ENCODE measurements around the gene RBM47. TPM values are rescaled to one million over a fixed set of nuclear protein-coding genes. Genes with fewer than 3 reads are reported as not detected.

RBM47 gene
- total and polyA plus RNA-seq, 9 of the 15 experiments (the other 6 are each of a cell fraction or from before 2014, with no cell fraction given), result 1.4 to 6.4 (median 3.3) TPM

- FAIRE-seq (no peak), ATAC-seq (no peak), DNase-seq (ENCODE audit: extremely low read depth in 1 of 4, low spot score in 3 of 4) (no peak)
- TF ChIP-seq SMAD2 (IDR thresholded peaks at IDR 0.05; ENCODE audit: low read depth, low read length), result no peak
- TF ChIP-seq TRIM24 (IDR thresholded peaks at IDR 0.05), result no peak
- no peak for TF ChIP-seq HDAC6 (IDR thresholded peaks at IDR 0.05; ENCODE audit: low read depth, low read length)
- TF ChIP-seq ZNF395 (CRISPR knock-in tag; IDR thresholded peaks at IDR 0.05), result no peak
- TF ChIP-seq TSC22D4 (tag; IDR thresholded peaks at IDR 0.05), result no peak
- TF ChIP-seq CAMTA2 (CRISPR knock-in tag; conservative IDR thresholded peaks at IDR 0.05), result no peak
- TF ChIP-seq PHF21A (IDR thresholded peaks at IDR 0.05; ENCODE audit: borderline replicate concordance, low read depth), result no peak
- TF ChIP-seq NRF1 (conservative IDR thresholded peaks at IDR 0.05 in 1 of 2, IDR thresholded peaks at IDR 0.05 in 1 of 2), result no peak
- TF ChIP-seq NELFE (IDR thresholded peaks at IDR 0.05; ENCODE audit: insufficient read depth, insufficient read length), result no peak
- TF ChIP-seq MYBL2 (IDR thresholded peaks at IDR 0.05; ENCODE audit: low read depth), result no peak
- no peak for TF ChIP-seq MYBL2 (CRISPR knock-in tag; IDR thresholded peaks at IDR 0.05; ENCODE audit: borderline replicate concordance)
- TF ChIP-seq ZC3H11A (IDR thresholded peaks at IDR 0.05; ENCODE audit: low read depth, low read length), result no peak
- TF ChIP-seq ZBTB9 (CRISPR knock-in tag; IDR thresholded peaks at IDR 0.05), result no peak
- no peak for TF ChIP-seq HDAC8 (tag; IDR thresholded peaks at IDR 0.05)
- no peak for TF ChIP-seq MTA3 (IDR thresholded peaks at IDR 0.05; ENCODE audit: borderline replicate concordance)
- TF ChIP-seq BRD9 (IDR thresholded peaks at IDR 0.05; ENCODE audit: low read depth, partially characterized antibody), result no peak
- TF ChIP-seq E2F8 (IDR thresholded peaks at IDR 0.05; ENCODE audit: low read depth, partially characterized antibody), result no peak
- Histone ChIP-seq H3K9me1 (ENCODE audit: control insufficient read depth, insufficient read depth, low read length) (no peaks in the 10 kb centered on the region), H3K4me2 (ENCODE audit: insufficient read depth, low read length) (no peak overlapping the region), H3K36me3 (ENCODE audit: control insufficient read depth, insufficient read depth, low read length) (no peaks in the 10 kb centered on the region), H3K27ac (ENCODE audit: extremely low read depth, low read depth, low read length) (no peak overlapping the region), H4K20me1 (replicated peaks; ENCODE audit: control insufficient read depth, insufficient read depth, low read length) (no peaks in the 10 kb centered on the region), H3K4me1 (replicated peaks in 1 of 2; ENCODE audit: control insufficient read depth in 2 of 2, insufficient read depth in 2 of 2, low read length in 2 of 2) (no peaks in the 10 kb centered on the region), H3K9ac (ENCODE audit: insufficient read depth in 1 of 2, low read depth in 2 of 2, low read length in 2 of 2) (no peak overlapping the region), H3K9me3 (replicated peaks; ENCODE audit: control insufficient read depth, insufficient read depth, low read depth, low read length) (no peaks in the 10 kb centered on the region), H3K27me3 (ENCODE audit: control insufficient read depth in 2 of 2, insufficient read depth in 2 of 2, low read length in 2 of 2) (peaks cover 29 to 43% of the 10 kb centered on the region in 2 experiments), H3K79me2 (ENCODE audit: control insufficient read depth, insufficient read depth, low read length) (no peaks in the 10 kb centered on the region), H3K4me3 (no peak overlapping the region), H2AFZ (ENCODE audit: low read depth, low read length) (no peak overlapping the region)
- intact Hi-C loops (cut with micrococcal nuclease) (no loop called here), in situ Hi-C loops (cut with MboI) (no loop called here)
- CTCF ChIA-PET (ENCODE audit: low intra/inter-chr PET ratio), result no interaction called here
- no TSS peak for BruUV-seq (replicated peaks)
- POLR2A ChIA-PET, result interaction anchor here (0.7 to 1.4 kb wide), 2 partner anchors 13 to 43 kb away, joined by 3 read pairs; no protein-coding TSS in a partner anchor
Observed at GRCh38 chr4:40648131-40648530, 18.5 kb upstream of the RBM47 start.
